Hindlimb muscle (tissue), 1 donor: ENCODE data around the gene MACO1. TPM values are rescaled to one million over a fixed set of nuclear protein-coding genes. Genes with fewer than 3 reads are reported as not detected.
A peak's percentile ranks its signal among the peaks of the same experiment; 100 is the strongest.
"Not testable (repeated sequence)": the region's sequence is repeated elsewhere in the genome, so short reads cannot be mapped to it uniquely, and the experiment has no call there.

Source experiments
- DNase-seq: peaks from one replicate; pipeline ENCODE4 v3.0.0-alpha.2; 2013
- polyA plus RNA-seq: library from polyadenylated mRNA; unstranded; fragments of 120-200 nt; gene quantifications from one replicate; pipeline ENCODE4 v1.2.1, GENCODE V29; 2013; ENCODE audit not compliant: insufficient read length

The MACO1 gene
- polyA plus RNA-seq, 1 donor, result 20.0 TPM

- DNase-seq, result no peak
These were observed 56.9 kb downstream of the MACO1 start for GRCh38 chr1:25487628-25488027.

- DNase-seq, result no peak
These were observed 61.6 kb downstream of the MACO1 start for GRCh38 chr1:25492323-25492722.

DNA sequence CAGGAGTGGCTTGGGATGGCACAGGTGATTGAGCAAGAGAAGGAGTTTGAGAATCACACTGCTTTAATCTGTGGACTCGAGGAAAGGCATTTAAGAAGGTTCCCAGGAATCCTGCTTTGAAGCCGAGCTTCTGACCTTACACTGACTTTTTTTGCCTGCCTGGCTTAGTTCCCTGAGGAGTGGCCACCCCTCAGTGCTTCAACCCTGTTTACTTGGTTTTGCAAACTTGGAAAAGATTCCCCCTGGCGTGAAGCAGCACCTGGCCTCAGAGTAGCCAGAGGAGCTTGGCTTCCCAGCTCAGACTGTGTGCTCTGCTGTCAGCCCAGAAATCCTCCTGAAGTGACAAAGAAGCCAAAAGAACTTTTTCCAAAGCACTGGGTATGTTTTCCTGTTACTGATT is 64.3 kb downstream of the MACO1 start:
- no peak for DNase-seq

DNA sequence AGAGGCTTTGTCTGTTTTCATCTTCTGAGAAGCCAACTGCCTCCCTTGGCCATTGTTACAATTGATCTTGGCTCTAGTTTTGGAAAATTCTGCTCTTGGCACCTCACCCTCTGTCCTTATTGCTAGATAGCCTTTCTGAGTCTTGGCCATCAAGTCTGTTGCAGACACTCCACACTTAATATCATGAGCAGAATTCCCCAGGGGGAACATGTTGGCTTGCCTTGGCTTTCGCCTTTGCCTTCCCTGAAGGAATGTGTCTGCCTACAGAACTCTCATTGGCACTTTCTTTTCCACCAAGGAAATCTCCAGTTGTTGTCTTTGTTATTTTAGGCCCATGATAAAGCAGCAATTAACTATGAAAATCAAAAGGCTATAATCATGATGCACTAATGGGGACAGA is 70.0 kb downstream of the MACO1 start:
- DNase-seq, result no peak

GRCh38 chr1:25501235-25502058 is 70.8 kb downstream of the MACO1 start:
- no peak for DNase-seq

DNA sequence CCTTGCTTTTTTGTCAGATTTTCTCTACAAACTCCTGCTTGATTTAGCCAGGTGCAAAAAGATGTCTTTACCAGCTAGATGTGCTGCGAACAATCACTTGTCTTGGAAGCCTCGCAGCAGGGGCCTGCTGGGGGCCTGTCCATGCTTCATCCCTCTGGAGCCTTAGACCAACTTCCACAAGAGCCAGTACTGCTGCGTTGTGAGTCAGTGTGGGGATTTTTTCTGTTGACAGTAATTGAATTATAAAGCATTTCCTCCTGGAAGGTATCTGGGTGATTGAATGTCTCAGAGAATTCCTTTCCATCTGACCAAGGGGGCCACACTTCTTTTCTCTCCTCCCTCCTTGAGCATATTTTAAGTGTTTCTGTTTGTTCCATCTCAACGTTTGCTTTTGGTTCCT is 72.3 kb downstream of the MACO1 start:
- no peak for DNase-seq

GRCh38 chr1:25503551-25504426 is 73.1 kb downstream of the MACO1 start:
- no peak for DNase-seq

- no peak for DNase-seq
These were observed 74.3 kb downstream of the MACO1 start for GRCh38 chr1:25504706-25505595.

DNA sequence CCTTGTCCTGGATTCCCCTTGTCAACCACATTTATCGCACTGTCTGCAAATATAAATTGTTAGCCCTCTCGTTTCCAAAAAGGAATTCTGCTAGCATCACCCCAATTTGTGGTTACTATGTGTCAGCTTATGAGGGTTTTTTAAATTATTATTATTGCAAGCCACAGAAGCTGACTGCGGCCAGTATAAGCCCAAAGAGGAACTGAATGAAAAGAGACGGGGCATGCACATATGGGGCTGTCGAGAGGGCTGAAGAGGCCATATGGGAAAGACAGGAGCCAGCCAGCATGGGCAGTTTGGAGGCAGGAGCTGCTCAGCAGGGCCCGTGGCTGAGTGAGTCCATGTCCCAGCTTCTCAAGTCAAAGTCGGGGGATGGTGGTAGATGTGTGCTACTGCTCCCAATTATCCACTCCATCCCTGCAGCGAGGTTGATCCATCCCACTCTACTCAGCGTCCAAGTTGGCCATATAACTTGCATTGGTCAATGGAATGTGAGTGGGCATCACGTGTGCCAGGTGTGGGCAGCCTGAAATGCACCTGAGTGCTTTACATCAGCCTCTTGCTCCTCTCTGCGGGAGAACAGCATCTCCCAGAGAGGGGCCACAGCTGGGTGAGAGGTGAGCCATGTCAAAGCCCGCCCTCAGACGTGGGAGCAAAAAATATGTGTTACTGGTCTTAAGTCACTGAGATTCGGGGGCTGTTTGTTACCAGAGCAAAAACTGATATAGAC is 75.1 kb downstream of the MACO1 start:
- DNase-seq, result no peak

- not testable (repeated sequence) for DNase-seq
These were observed 76.1 kb downstream of the MACO1 start for GRCh38 chr1:25506566-25507463.

DNA sequence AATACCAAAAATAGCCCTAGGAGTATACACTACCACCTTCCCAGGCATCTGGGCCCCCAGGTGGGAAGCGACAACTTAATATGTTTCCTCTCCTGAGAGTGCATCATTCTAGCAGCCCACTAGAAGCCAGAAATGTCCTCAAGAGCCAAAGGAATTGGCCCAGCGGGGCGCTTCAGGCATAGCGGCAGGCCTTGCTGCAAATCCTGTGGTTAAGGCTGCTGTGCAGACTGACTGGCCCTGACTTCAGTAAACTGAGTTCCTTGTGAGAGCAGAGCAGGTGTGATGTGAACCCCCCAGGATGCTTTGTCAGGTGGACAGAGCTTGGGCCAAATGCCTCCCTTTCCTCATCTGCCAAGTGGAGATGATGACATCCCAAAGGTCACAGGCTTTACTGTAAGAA is 83.0 kb downstream of the MACO1 start:
- DNase-seq, result no peak

DNA sequence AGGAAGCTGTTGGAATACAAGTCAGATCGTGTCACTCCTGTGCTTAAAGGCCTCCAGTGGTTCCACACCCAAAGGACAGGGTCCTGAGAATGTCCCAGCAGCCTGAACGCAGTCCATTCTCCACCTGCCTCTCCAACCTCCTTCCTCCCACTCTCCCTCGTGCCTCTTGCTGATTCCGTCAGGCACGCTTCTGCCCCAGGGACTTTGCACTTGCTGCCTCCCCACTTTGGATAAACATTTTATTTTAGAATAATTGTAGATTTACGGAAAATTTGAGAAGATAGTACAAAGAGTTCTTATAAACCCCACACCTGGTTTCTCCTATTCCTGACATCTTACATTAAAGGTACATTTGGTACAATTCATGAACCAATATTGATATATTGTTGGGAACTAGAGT is 84.3 kb downstream of the MACO1 start:
- no peak for DNase-seq

DNA sequence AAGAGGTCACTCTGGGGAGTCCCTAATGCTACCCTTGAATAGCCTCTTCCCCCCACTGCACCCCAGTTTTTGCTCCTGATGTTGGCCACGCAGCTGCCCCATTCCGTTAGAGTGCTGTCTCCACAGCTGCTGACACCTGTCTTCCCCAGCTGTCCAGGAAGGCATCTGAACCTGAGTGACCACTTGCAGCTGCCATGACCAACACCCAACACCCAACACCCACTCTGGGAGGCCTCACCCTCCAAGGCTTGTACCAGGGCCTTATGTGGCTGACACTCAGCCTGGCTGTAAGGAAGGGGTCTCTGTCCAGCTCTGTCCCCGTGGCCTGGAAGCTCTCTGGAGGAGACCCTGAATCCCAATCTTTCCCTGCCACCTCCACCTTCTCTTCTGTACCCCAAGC is 86.0 kb downstream of the MACO1 start:
- DNase-seq, result no peak

DNA sequence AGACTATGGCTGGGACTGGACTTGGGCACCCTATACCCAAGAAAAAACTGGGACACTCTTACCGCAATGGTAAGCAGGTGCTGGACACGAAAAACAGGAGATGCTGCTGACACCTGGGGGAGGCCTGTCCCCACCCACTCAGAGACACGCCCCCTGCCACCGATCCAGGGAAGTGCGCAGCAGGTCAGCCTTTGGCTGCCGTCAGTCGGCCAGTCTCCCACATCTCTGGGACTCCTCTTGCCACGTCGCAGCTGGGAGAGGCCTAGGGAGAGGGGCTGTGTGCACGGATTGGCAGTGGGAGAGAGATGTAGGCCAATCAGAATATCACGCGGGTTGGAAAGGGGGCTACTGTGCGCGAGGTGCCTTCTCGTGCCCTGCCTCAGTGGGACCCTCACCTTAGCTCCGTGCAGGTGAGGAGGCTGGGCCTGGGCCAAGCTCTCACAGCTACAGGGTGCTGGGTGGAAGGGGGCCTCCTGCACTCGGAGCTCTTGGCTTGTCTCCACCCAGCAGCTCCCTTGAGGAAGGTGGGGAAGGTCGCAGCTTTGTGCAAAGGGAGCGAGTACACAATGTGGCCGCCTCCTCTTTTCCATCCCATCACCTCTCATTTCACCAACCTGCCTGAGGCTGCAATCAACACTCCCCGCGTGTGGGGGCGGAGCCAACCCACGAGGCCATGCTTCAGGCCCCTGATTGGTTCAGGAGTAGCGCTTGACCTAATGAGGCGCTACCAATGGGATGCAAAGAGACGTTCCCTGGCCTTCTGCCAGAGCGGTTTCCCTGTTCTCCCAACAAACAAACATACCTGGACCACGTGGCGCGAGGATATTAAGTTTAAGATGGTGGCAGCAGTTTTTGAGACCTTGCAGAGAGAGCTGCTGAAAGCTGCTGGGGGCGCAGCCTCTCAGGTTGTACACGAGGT is 87.0 kb downstream of the MACO1 start:
- DNase-seq, result no peak

- DNase-seq, result no peak
These were observed 88.9 kb downstream of the MACO1 start for GRCh38 chr1:25519624-25520023.

DNA sequence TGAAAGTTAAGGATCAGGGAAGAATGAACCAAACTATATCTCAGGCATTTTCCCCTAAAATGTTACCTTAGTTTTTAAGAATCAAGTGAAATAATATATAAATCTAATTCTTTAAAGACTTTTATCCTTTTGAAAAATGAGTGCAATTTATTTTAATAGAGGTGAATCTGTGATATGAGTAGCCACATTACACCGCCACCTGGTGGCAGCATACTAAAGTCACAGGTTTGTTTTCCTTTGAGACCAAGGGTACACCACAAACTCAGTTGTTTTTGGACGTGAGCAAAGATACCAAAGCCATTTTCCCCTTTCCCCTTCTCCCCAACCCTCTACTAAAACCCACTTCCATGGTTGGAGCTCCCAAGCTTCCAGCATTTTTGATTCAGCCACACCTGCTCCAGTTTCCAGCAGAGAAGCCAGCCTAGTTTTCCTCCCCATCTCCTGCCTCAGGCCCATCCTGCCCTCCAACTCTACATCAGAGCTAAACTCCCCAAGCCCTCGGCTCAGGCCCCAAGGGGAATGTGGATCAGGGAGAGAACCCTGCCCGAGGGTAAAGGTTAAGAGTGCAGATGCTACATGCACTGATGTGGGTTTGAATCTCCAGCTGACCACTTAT is 89.9 kb downstream of the MACO1 start:
- peak; percentile 50 for DNase-seq

- no peak for DNase-seq
These were observed 91.4 kb downstream of the MACO1 start for GRCh38 chr1:25522031-25522655.

DNA sequence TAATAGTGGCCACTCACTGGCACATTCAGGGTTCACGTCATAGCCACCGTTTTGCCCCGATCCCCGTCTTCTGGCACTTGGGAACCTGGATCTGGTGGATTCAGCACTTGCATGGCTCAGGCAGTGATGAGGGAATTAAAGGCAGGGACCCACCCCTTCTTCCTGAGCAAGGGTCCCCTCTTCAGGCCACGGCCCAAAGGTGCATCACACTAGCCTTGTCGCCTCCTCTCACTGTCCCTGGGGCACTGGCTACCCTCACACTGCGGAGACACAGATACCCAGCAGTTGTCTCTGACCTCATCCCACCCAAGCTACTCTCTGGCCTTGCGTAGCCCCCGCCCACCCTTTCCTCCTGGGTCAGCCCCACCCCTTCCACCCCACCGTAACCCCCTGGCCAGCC is 92.8 kb downstream of the MACO1 start:
- DNase-seq, result no peak
